Bronchial epithelial cell (primary cell): Measurements from ENCODE around the gene DNAJC12. TPM values are rescaled to one million over a fixed set of nuclear protein-coding genes. Genes with fewer than 3 reads are reported as not detected.

ENCODE experiments used
- DNase-seq: peaks from one replicate; pipeline ENCODE4 v3.0.0-alpha.2; 2010; ENCODE audit warnings: low read depth
- FAIRE-seq: peaks from 2 replicates; lab custom pipeline; 2011; peaks lifted over from hg19 to GRCh38; lab: Jason Lieb, UNC
- H3K27me3 ChIP-seq: 2 replicates; pipeline ENCODE4 v1.5.1; 2011; ENCODE audit warnings: low read length; ENCODE audit not compliant: control insufficient read depth, insufficient read depth
- H3K36me3 ChIP-seq: 2 replicates; pipeline ENCODE4 v1.5.1; 2011; ENCODE audit warnings: low read length; ENCODE audit not compliant: control insufficient read depth, insufficient read depth
- H3K4me3 ChIP-seq: 2 replicates; pipeline ENCODE4 v1.5.1; 2011; ENCODE audit warnings: mild to moderate bottlenecking, low read depth, low read length, control low read depth
- total RNA-seq: library from RNA; depleted of rRNA; stranded (reverse); fragments of >200 nt; gene quantifications from 2 replicates; pipeline ENCODE4 v1.2.1, GENCODE V29; 2014
- TF ChIP-seq, protein P1 (sequence below): IDR thresholded peaks from 2 replicates; pipeline ENCODE4 v1.5.1; 2011; ENCODE audit warnings: mild to moderate bottlenecking, moderate library complexity, low read length, control low read depth, inconsistent platforms; ENCODE audit not compliant: insufficient read depth, severe bottlenecking

The DNAJC12 gene
- total RNA-seq, 1 donor from 2014 or later: not detected

DNA sequence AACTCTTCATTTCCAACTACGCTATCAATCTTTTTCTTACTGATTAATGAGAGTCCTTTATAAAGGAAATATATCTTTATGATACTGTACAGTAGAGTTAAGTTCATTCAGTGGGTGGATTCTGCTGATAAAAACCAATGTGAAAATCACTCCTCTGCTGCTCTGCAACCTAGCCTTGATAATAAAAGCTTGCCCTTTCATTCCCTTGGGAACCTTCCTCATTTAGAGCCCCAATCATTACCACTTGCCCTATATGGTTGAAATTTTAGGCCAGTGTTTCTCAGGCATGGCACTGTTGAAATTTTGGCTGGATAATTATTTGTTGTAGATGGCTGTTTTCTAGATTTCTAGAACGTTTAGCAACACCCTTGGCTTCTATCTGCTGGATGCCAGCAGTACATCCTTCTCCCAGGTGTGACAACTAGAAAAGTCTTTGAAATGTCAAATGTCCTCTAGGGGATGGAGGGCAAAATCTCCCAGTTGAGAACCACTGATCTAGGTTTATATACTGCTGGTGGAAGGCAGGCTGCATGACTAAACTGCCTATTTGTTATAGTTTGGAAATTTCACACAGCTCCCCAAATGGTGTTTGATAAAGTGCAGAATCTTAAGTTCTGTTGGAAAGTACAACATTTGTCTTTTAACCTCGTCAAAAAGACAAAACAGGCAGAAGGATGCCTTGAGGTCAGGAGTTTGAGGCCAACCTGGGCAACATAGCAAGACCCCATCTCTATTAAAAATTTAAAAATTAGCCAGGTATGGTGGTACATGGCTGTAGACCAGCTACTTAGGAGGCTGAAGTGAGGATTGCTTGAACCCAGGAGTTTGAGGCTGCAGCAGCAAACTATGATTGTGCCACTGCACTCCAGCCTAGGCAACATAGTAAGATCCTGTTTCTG is 37.6 kb upstream of the DNAJC12 start:
- no peak overlapping the region for H3K4me3 ChIP-seq
- TF ChIP-seq, protein P1, sequence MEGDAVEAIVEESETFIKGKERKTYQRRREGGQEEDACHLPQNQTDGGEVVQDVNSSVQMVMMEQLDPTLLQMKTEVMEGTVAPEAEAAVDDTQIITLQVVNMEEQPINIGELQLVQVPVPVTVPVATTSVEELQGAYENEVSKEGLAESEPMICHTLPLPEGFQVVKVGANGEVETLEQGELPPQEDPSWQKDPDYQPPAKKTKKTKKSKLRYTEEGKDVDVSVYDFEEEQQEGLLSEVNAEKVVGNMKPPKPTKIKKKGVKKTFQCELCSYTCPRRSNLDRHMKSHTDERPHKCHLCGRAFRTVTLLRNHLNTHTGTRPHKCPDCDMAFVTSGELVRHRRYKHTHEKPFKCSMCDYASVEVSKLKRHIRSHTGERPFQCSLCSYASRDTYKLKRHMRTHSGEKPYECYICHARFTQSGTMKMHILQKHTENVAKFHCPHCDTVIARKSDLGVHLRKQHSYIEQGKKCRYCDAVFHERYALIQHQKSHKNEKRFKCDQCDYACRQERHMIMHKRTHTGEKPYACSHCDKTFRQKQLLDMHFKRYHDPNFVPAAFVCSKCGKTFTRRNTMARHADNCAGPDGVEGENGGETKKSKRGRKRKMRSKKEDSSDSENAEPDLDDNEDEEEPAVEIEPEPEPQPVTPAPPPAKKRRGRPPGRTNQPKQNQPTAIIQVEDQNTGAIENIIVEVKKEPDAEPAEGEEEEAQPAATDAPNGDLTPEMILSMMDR: no peak
- H3K36me3 ChIP-seq: no peaks in the 10 kb centered on the region
- FAIRE-seq (no peak), DNase-seq (no peak)
- no peaks in the 10 kb centered on the region for H3K27me3 ChIP-seq

DNA sequence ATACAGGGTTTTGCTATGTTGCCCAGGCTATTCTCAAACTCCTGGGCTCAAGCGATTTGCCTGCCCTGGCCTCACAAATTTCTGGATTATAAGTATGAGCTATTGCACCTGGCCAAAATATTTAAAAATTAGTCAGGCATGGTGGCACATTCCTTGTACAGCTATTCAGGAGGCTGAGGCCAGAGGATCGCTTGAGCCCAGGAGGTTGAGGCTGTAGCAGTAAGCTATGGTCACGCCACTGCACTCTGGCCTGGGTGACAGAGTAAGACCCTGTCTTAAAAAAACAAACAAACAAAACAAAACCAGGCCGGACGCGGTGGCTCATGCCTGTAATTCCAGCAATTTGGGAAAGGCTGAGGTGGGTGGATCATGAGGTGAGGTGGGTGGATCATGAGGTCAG is 32.0 kb upstream of the DNAJC12 start:
- TF ChIP-seq, protein P1: no peak
- FAIRE-seq (no peak), DNase-seq (no peak)
- Histone ChIP-seq H3K27me3 (no peaks in the 10 kb centered on the region), H3K36me3 (no peaks in the 10 kb centered on the region), H3K4me3 (no peak overlapping the region)

DNA sequence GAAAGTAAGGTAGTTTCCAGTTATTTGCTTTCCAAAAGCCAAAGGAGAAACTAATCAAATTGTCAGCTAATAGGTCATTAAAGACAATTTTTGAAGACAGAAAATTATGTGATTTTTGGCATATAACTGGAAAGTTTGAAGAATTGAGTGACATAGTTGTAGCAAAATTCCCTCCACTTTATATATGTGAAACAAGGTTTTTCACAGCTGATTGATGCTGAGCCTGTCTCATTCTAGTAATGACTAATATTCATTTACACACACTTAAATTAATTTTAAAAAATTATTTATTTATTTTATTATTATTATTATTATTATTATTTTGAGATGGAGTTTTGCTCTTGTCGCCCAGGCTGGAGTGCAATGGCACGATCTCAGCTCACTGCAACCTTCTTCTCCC is 30.1 kb upstream of the DNAJC12 start:
- no peaks in the 10 kb centered on the region for H3K36me3 ChIP-seq
- TF ChIP-seq, protein P1: no peak
- H3K27me3 ChIP-seq: no peaks in the 10 kb centered on the region
- FAIRE-seq (no peak), DNase-seq (no peak)
- H3K4me3 ChIP-seq: no peak overlapping the region

DNA sequence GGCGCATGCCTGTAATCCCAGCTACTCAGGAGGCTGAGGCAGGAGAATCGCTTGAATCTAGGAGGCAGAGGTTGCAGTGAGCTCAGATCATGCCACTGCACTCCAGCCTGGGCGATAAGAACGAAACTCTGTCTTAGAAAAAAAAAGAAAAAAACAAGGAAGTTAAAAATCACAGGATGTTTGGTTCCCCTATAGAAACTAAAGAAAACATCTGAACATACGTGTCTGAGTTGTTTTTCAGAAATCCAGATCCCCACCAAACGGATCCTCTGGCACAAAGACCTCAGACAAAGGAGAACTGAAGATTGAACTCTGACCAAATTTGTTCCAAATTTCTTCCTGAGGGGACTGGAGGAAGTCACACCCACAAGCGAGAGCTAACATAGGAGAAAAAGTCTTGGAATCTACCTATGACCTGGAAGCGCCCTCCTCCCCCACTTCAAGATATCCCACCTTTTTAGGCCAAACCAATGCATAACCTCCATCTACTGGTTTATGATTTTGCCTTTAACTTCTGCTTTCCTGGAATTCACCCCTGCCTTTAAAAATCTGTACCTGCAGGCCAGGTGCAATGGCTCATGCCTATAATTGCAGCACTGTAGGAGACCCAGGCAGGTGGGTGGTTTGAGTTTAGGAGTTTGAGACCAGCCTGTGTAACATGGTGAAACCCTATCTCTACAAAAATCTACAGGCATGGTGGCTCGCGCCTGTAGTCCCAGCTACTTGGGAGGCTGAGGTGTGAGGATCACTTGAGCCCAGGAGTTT is 26.8 kb upstream of the DNAJC12 start:
- FAIRE-seq (no peak), DNase-seq (no peak)
- Histone ChIP-seq H3K27me3 (no peaks in the 10 kb centered on the region), H3K36me3 (no peaks in the 10 kb centered on the region), H3K4me3 (no peak overlapping the region)
- TF ChIP-seq, protein P1: no peak

DNA sequence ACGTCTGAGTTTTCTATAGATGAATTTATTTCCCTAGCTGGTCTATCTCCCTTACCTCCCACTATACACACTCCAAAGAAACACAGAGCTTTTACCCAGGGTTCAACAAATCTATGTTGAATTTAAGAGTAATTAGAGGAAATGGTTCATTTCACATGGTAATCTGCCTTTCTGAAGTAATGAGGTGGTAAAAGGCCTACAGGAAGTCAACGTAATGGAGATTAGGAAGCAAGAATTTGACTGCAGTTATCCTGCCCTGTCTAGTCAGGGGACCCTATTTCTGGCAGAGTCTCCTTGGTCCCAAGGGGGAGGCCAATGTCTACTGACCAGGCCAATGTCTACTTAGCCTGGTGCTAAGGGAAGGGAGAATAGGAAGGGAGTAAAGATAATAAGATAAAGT is 25.1 kb upstream of the DNAJC12 start:
- TF ChIP-seq, protein P1: no peak
- no peaks in the 10 kb centered on the region for H3K36me3 ChIP-seq
- DNase-seq (no peak), FAIRE-seq (no peak)
- no peaks in the 10 kb centered on the region for H3K27me3 ChIP-seq
- H3K4me3 ChIP-seq: no peak overlapping the region
